Measurements from ENCODE around the gene HBS1L.

GRCh38 chr6:135053406-135053805, 1.2 kb downstream of the HBS1L start:
- TF ChIP-seq CTCF (IDR thresholded peaks at IDR 0.05) (no peak), POLR2A (IDR thresholded peaks at IDR 0.05) (no peak)

All from uterus (tissue), 2 donors.